ENCODE data around the gene DNM3. TPM values are rescaled to one million over a fixed set of nuclear protein-coding genes. Genes with fewer than 3 reads are reported as not detected.

Gene DNM3
- total RNA-seq, 1 donor from 2014 or later, result 4.7 TPM

GRCh38 chr1:171863531-171863930, 22.2 kb downstream of the DNM3 start:
- no peak for FAIRE-seq
- no peaks in the 10 kb centered on the region for H3K9me3 ChIP-seq (ENCODE audit: insufficient read depth, low read depth, low read length)
- Mint-ChIP-seq H3K4me3 (ENCODE audit: unreplicated experiment) (no peak overlapping the region), H3K9me3 (ENCODE audit: unreplicated experiment) (no peaks in the 10 kb centered on the region), H3K4me1 (ENCODE audit: low read depth, unreplicated experiment) (peaks cover 6% of the 10 kb centered on the region), H3K27ac (ENCODE audit: unreplicated experiment) (no peak overlapping the region), H3K36me3 (ENCODE audit: low read depth, unreplicated experiment) (no peaks in the 10 kb centered on the region), H3K27me3 (ENCODE audit: low read depth, unreplicated experiment) (no peaks in the 10 kb centered on the region)
- H3K27ac ChIP-seq (ENCODE audit: low read depth, low read length), result no peak overlapping the region
- TF ChIP-seq EZH2 (IDR thresholded peaks at IDR 0.05; ENCODE audit: insufficient read depth, low read length), result no peak
- TF ChIP-seq CTCF (IDR thresholded peaks at IDR 0.05; ENCODE audit: insufficient read depth, low read depth, low read length), result no peak
- no peak for DNase-seq (ENCODE audit: low read depth)
- H4K20me1 ChIP-seq (ENCODE audit: insufficient read depth, low read length), result no peaks in the 10 kb centered on the region
- H3K36me3 ChIP-seq (ENCODE audit: insufficient read depth, low read length), result no peaks in the 10 kb centered on the region
- H2AFZ ChIP-seq (ENCODE audit: low read depth, low read length), result no peak overlapping the region
- no peaks in the 10 kb centered on the region for H3K4me1 ChIP-seq (ENCODE audit: insufficient read depth, low read length)
- no peaks in the 10 kb centered on the region for H3K79me2 ChIP-seq (ENCODE audit: insufficient read depth, low read length)
- H3K9ac ChIP-seq (ENCODE audit: low read length), result no peak overlapping the region
- H3K4me3 ChIP-seq (ENCODE audit: insufficient read depth, low read depth, low read length), result no peak overlapping the region
- no peaks in the 10 kb centered on the region for H3K27me3 ChIP-seq (ENCODE audit: insufficient read depth, low read length)
- no peak overlapping the region for H3K4me2 ChIP-seq (ENCODE audit: low read length)

- Histone ChIP-seq H2AFZ (ENCODE audit: low read depth, low read length) (no peak overlapping the region), H3K4me1 (ENCODE audit: insufficient read depth, low read length) (no peaks in the 10 kb centered on the region), H3K79me2 (ENCODE audit: insufficient read depth, low read length) (no peaks in the 10 kb centered on the region), H3K27me3 (ENCODE audit: insufficient read depth, low read length) (no peaks in the 10 kb centered on the region), H4K20me1 (ENCODE audit: insufficient read depth, low read length) (no peaks in the 10 kb centered on the region), H3K4me3 (ENCODE audit: insufficient read depth, low read depth, low read length) (no peak overlapping the region), H3K36me3 (ENCODE audit: insufficient read depth, low read length) (no peaks in the 10 kb centered on the region), H3K9ac (ENCODE audit: low read length) (no peak overlapping the region), H3K9me3 (ENCODE audit: insufficient read depth, low read depth, low read length) (no peaks in the 10 kb centered on the region), H3K27ac (ENCODE audit: low read depth, low read length) (no peak overlapping the region), H3K4me2 (ENCODE audit: low read length) (no peak overlapping the region)
- H3K36me3 Mint-ChIP-seq (ENCODE audit: low read depth, unreplicated experiment), result no peaks in the 10 kb centered on the region
- DNase-seq (ENCODE audit: low read depth) (no peak), FAIRE-seq (no peak)
- no peak overlapping the region for H3K4me3 Mint-ChIP-seq (ENCODE audit: unreplicated experiment)
- H3K27me3 Mint-ChIP-seq (ENCODE audit: low read depth, unreplicated experiment), result no peaks in the 10 kb centered on the region
- TF ChIP-seq EZH2 (IDR thresholded peaks at IDR 0.05; ENCODE audit: insufficient read depth, low read length), result no peak
- TF ChIP-seq CTCF (IDR thresholded peaks at IDR 0.05; ENCODE audit: insufficient read depth, low read depth, low read length), result no peak
- H3K27ac Mint-ChIP-seq (ENCODE audit: unreplicated experiment), result no peak overlapping the region
- H3K9me3 Mint-ChIP-seq (ENCODE audit: unreplicated experiment), result no peaks in the 10 kb centered on the region
- peaks cover 11% of the 10 kb centered on the region for H3K4me1 Mint-ChIP-seq (ENCODE audit: low read depth, unreplicated experiment)
These were observed 23.0 kb downstream of the DNM3 start for GRCh38 chr1:171864308-171864707.

GRCh38 chr1:171865106-171865505, 23.8 kb downstream of the DNM3 start:
- H3K9me3 Mint-ChIP-seq (ENCODE audit: unreplicated experiment), result no peaks in the 10 kb centered on the region
- no peak overlapping the region for H3K4me3 ChIP-seq (ENCODE audit: insufficient read depth, low read depth, low read length)
- no peak overlapping the region for H3K4me3 Mint-ChIP-seq (ENCODE audit: unreplicated experiment)
- no peak for FAIRE-seq
- no peaks in the 10 kb centered on the region for H3K36me3 Mint-ChIP-seq (ENCODE audit: low read depth, unreplicated experiment)
- no peak for TF ChIP-seq EZH2 (IDR thresholded peaks at IDR 0.05; ENCODE audit: insufficient read depth, low read length)
- TF ChIP-seq CTCF (IDR thresholded peaks at IDR 0.05; ENCODE audit: insufficient read depth, low read depth, low read length), result no peak
- H3K9ac ChIP-seq (ENCODE audit: low read length), result no peak overlapping the region
- no peaks in the 10 kb centered on the region for H3K27me3 Mint-ChIP-seq (ENCODE audit: low read depth, unreplicated experiment)
- H3K36me3 ChIP-seq (ENCODE audit: insufficient read depth, low read length), result no peaks in the 10 kb centered on the region
- no peak overlapping the region for H2AFZ ChIP-seq (ENCODE audit: low read depth, low read length)
- no peaks in the 10 kb centered on the region for H3K79me2 ChIP-seq (ENCODE audit: insufficient read depth, low read length)
- H3K27ac Mint-ChIP-seq (ENCODE audit: unreplicated experiment), result no peak overlapping the region
- no peak overlapping the region for H3K4me2 ChIP-seq (ENCODE audit: low read length)
- no peak for DNase-seq (ENCODE audit: low read depth)
- peaks cover 13% of the 10 kb centered on the region for H3K4me1 Mint-ChIP-seq (ENCODE audit: low read depth, unreplicated experiment)
- H3K9me3 ChIP-seq (ENCODE audit: insufficient read depth, low read depth, low read length), result no peaks in the 10 kb centered on the region
- H3K27me3 ChIP-seq (ENCODE audit: insufficient read depth, low read length), result no peaks in the 10 kb centered on the region
- H4K20me1 ChIP-seq (ENCODE audit: insufficient read depth, low read length), result no peaks in the 10 kb centered on the region
- no peaks in the 10 kb centered on the region for H3K4me1 ChIP-seq (ENCODE audit: insufficient read depth, low read length)
- no peak overlapping the region for H3K27ac ChIP-seq (ENCODE audit: low read depth, low read length)
